TTC549 (cell line): ENCODE data around the gene PCSK6.

Experiments used
- FAIRE-seq: peaks from 2 replicates; lab custom pipeline; 2012; peaks lifted over from hg19 to GRCh38; lab: Jason Lieb, UNC

Gene PCSK6

DNA sequence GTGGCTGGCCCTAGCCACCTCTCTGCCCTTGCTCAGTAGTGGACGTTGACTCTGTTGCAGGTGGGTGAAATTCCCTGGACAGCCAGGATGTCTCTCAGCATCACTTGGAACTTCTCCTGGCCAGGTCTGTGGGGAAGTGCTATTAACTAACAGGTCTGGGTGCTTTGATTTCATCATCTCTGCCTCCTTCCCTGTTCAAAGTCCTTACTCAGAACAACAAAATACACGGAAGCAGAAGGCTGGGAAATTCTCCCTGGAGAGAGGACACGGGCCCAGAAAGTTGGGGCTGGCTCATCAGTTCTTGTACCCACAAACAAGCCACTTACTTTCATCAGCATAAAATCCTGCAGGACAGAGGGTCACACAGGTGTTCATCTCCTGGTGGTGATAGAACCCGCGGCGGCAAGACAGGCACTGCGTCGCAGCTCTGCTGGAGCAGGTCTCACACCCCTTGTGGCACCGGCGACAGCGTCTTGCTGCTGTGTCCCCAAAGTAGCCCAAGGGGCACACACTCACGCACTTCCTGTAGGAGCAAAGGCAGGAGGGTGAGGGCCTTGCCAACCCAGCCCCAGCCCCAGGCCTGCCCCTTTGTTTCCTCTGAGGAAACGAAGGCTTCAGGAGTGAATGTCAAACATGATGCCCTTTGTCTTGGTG, 164.9 kb downstream of the PCSK6 start:
- no peak for FAIRE-seq

DNA sequence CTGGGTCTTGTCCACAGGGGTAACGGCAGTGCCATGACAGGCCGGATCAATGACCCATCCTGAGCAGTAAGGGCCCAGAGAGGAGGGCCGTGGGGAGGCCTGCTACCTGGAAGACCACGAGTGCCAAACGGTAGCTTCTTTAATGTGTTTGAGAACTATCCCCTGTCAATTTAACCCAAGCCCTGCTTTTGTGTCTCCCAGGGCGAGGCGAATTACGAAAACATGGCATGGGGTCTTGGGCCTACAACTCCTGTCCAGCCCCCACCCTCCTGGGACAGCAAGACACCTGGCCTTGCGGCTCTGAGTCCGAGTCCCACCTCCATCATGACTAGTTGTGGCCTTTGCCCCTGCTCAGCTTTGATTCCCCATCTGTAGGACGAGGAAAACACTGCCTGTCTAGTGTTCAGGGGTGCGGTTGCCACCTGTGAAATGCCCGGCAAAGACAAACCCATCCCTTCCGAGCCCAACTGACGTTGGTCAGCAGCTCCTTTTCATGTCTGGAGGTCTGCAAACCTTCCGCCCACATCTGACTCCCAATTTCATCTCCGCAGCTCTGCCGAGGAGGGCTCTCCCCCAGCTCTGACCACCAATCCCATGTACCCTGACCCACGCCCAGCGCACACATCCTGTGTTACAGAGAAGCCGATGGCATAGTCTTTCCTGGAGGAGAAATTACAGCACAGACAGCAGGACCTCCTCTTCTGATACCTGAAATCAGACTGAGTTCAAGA, 165.5 kb downstream of the PCSK6 start:
- no peak for FAIRE-seq

DNA sequence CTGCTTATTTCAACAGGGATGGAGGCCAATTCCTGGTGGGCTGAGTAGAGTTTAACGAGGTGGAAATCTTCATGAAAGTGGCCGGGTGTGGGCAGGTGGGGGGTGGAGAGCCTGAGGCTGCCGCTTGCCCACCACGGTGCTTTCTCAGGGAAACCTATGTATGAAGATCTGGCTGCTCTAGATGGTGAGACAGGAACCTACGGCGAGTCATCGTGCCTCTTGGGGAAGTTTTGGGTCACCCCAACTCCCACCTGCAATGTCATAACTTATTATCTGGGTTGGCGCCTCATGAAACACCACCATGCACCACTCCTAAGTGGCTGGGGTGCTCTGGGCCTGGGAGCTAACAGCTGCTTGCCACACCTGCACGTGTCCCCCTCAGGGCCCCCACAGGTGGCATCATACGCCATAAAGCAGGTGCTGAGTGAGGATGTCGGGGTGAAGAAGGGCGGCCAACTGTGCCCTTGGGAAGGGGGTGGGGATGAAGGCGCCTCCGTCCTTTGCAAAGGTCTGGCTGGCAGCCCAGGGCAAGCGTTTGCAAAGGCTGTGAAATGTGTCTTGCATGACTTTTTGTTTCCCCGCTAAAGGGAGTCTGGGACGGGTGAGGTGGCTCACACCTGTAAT, 166.5 kb downstream of the PCSK6 start:
- FAIRE-seq = no peak

DNA sequence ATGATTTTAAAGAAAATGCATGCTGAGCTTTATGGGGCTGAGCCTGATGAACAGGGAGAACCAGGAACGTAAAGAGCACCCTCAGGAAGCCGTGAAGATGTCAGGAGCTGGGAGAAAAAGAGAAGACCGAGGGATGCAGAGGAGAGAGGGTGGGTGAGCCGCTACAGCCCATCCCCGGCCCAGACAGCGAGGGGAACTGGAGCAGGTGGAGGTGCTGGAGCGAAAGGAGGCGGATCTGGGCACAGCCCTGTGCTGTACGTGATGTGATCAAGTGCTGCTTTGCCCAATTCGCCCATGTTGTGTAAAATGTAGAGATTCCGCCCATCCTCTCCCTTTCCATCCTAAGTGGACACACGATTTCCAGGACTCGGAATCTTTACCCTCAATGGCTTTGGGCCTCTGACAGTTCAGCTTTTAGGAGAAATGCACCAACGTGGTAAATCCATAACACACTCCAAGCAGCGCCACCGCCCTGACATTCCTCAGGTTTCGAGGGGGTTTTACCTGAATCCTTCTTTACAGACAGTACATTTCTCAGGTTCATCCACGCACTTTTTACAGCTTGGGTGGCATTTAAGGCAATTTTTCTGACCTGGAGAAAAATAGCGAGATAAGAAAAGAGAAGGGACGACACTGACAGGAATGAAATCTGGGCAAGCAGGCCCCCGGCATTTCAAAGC, 167.4 kb downstream of the PCSK6 start:
- FAIRE-seq = no peak

DNA sequence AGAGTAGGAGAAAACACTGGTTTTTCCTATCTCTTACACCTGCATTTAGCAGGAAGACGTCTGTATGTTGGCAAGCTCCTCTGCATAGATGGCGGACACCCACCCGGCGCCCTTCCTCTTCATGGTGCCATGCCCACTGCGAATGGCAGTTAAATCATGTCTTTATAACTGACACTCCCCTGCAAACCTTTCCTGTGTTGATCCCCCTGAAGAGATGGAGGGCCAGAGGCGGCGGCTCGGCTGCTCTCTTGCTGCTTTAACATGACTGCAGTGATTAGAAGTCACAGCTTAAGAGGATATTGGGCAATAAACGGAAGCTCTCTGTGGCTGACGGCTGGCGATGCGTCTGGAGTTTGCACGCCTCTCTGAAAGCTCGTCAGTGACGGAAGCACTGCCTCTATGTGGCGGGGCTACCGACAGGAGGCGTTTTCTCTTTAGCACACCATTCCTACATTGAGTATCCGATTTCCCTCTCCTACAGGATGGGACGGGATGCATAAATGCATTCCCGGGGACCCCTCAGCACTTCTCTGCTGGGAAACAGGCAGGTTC, 168.9 kb downstream of the PCSK6 start:
- FAIRE-seq = no peak

DNA sequence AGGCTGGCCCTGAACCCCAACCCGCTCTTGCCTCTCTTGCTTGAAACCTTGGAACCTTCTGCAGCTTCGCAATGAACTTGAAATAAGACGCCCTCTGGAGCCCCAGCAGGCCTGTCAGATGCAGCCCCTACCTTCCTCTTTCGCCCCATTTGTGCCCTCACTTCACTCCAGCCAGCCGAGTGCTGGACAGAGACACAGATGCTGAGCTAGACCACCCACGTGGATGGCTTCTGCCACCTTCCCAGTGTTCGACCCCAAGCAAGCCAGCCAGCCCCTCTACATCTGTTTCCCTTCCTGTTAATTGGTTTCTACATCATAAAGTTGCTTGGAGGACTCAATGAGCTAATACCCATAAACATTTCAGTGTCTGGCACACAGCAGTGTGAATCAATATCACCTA, 170.7 kb downstream of the PCSK6 start:
- FAIRE-seq = no peak

DNA sequence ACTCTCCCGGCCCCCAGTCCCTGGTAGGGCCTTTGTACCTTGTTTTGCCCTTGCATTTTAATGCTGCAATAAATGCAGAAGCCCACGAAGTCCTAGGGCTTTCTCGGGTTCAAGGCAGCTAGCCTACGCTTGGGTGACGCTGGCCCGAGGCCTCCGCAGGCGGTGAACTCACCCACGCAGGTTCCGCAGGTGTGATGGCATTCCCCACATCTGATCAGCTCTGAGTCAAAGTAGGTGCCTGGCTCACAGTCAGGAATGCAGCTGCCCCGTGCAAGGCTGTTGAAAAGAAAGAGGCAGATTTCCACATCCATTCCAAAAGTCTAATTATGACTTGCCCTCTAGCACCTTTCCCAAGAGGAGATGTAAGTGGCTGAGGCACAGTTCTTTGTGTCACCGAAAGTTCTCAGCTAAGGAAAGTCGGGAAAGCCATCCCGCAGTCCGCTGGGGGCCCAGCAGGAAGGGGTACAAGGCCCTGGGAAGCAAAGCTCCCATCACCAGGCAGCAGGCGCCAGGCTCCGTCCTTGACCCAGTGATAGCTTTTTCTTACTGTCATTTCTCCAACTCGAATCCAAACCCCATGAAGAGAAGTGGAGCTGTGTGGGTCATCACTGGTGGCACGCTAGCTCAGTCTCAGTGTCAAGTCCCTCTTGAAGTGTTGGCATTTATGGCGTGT, 171.2 kb downstream of the PCSK6 start:
- FAIRE-seq = no peak

DNA sequence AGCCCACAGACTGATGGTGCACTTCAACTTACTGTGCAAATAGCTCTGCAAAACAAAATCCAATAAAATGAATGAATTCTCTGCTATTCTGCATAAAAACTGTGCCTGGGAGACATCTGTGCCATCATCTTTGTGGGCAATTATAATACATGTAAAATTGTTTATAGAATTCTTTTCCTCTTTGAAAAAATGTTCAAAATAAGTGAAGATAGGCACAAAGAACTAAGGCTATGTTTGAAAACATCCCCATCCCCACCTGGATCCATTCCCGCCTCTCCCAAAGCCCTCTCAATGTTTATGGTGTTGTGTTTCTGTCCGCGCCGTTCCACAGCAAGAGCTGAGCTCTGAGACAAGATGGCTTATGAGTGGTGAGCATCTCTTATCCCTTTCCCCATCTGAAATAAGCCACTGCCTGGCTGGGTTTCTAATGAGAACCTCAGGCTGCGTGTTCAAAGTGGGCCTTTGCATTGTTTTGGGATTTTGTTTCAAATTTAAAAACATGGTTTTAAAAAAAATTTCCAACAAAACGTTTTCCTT, 172.1 kb downstream of the PCSK6 start:
- FAIRE-seq = no peak

DNA sequence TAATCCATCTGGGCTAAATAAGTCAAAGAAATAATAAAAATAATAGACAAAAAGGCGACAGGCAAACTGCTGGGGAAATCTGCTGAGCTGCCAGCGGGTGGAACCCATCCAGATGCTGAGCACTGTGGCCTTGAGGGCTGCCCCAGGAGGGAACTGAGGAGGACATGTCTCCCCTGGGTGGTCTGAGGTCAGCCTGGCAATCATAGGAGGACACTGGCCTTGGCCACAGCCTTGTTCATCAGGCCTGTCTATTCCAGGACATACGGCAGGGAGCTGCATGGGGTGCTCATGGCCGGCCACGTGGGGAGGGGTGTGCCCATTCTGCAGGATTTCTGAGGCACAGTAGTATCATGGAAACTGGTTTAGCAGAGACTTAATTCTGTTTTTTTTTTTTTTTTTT, 173.0 kb downstream of the PCSK6 start:
- no peak for FAIRE-seq

DNA sequence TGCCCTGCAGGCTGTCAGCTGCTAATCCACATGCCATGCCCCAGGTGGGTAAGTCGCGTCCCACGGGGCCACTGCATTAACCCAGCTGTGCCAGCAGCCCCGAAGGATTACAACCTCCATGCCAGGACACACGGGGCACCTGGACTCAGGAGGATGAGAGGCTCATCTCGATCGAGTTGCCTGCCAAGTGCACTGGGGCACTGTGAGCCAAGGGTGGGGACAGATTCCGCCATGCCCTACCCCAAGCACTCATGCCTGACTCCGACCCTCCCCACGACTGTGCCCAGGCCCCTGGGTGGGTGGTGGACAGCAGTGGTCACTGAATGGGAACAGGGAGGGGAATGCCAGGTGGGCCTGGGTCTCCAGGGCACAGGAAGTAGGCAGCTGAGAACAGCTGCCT, 173.8 kb downstream of the PCSK6 start:
- no peak for FAIRE-seq

DNA sequence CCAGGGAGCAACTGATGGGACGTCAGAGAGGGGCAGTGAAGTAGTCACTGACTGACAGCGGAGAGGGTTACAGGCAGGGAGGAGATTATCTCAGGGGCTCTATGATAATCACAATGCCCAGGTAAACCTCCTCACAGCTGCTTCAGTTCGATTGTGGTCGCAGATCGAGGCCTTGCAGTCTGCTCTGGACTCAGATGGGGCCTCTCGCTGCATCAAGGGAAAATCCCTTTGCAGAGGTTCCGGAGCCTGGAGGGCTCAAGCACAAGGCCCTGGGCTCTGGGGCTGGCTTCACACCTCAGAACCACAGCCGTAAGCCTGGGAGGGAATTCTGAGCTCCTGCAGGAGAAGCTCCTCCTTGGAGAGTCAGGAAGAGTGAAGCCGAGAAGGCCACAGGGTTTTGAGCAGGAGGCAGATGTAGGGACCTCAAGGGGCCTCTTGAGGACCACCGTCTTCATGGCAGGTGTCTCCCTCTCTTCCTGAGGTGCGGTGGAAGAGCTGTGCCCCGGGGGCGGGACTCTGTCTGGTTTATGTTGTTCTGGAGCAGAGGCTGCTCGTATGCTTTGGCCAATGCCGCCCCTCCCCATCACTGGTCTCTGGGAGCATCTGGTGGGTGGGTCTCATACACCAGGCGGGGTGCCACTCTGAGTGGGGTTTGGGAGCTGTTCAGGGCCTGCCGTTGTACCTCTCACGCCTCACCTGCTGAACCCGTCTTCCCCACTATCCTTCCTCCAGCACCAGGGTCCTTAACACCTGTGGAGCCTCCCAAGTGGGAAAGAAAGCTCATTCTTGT, 175.0 kb downstream of the PCSK6 start:
- FAIRE-seq = no peak

DNA sequence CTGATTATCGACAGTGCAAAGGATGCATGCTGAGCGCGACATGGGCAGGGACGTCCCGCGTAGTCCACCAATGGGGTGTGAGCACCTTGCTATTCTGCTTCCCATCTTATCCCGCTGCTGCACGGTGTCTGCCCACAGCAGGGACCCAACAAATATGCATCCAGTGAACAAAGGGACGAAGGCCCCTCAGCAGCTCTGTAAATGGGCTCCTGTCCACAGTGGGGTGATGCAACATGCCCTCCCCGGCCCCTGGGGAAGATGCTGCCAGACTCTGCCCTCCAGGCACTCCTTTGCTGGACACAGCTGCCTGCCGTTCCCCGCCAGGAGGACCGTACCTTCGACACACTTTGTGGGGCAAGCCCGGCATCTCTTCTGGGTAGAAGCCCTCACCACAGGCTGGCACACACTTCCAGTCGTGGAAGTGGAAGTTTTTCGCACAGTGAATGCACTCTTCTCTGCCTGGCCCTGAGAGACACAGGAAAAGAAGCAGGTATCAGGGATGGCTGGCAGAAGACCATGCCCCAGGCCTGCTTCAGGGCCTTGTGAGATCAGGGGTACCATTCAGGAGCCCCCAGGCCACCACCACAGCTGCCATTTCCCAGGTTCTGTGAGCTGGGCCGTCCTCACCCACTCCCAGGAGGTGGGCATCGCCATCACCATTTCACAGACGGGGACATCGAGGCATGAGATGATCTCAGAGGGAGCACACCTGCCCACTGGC, 176.3 kb downstream of the PCSK6 start:
- no peak for FAIRE-seq

DNA sequence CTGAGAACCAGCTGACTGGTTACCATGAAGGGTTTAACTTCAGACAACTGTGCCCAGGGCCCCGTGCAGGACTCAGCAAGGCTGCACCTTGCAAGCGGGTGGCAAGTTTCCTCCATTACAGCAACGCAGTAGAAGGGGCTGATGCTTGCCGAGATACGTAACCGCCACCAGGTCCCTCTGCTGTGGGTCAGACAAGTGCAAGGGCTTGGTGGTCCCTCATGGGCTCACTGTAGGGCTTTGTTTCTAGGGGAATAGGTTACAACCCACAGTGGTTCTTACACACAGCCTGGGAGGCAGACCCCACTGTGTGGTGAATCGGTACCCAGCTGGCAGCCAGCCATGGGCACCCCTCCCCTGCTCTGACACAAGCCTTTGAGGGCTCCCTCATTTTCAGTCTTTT, 179.0 kb downstream of the PCSK6 start:
- FAIRE-seq = no peak

DNA sequence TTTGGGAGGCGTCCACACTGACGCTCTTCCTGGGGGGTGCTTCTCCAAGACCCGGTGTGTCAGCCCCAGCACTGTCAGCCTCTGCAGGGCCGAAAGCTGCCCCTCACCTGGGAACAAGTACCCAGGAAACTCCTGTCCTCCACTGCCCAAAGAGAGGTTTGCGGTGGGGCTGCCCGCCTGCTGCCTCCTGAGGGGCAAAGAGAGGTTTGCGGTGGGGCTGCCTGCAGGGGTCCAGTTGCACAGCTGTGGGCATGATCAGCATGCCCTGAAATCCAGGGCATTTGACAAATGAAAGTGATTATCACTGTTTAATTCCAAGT, 179.4 kb downstream of the PCSK6 start:
- no peak for FAIRE-seq

DNA sequence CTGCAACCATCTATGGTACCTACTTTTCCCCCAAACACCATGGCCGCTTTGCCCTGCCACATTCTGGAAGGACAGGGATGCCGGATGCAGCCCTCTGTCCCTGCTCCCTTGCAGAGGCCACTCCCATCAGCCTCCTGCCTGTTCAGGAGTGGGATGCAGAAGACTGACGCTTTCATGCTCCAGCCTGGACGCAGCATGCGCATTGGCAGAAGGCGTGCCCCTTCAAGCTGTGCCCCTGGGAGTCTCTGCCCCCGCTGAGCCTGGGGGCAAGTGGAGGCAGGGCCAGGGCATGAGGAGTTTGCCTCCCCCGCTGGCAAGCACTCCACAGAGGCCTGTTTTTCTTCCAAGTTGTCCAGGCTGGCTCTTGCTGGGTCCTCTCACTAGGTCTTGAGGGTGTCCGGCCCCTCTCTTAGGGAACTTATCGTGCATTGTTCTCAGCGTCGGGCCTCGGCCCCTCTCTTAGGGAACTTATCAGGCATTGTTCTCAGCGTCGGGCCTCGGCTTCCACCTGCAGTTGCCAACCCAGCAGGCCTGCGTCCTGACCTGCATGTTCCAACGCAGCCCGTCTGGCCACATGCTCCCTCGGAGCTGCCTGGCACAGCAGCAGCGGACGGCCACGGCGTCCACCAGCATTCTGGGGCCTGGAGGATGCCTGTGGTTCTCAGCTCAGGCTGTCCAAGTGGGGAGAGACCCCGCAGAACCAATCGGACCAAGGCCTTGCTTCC, 179.9 kb downstream of the PCSK6 start:
- no peak for FAIRE-seq

DNA sequence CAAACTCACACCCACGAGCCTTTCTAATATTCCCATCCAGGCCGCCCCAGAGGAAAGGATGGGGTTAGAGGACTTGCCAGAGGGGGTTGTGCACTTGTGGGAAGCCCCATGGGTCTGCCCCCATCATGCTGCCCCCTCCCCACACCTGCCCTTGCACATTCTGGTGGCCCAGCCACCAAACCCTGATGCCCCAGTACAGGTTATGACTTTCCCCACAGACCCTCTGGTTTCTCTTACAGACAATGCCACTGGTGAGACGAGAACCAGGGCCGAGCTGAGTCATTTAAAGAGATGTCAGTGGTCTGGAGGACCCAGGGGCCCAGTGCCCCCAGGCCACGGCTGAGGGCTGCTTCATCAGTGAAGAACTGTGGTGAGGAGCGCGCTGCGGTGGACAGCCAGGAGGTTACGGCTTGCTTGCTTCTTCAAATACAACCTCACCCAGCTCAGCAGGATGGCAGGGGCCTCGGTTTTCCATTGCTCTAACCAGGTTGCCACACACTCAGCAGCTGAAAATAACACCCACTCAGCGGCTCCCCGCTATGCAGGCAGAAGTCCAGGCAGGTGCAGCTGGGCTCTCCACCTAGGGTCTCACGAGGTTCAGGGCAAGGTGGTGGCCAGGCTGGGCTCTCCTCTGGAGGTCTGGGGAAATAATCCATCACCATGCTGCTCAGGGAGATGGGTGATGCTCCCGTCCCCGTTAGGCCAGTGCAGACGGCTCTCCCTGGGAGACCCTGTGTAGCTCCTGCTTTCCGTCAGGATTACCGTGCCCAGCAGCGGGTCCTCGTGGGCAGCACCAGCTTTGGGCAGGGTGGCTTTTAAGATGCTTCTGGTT, 180.7 kb downstream of the PCSK6 start:
- FAIRE-seq = no peak

DNA sequence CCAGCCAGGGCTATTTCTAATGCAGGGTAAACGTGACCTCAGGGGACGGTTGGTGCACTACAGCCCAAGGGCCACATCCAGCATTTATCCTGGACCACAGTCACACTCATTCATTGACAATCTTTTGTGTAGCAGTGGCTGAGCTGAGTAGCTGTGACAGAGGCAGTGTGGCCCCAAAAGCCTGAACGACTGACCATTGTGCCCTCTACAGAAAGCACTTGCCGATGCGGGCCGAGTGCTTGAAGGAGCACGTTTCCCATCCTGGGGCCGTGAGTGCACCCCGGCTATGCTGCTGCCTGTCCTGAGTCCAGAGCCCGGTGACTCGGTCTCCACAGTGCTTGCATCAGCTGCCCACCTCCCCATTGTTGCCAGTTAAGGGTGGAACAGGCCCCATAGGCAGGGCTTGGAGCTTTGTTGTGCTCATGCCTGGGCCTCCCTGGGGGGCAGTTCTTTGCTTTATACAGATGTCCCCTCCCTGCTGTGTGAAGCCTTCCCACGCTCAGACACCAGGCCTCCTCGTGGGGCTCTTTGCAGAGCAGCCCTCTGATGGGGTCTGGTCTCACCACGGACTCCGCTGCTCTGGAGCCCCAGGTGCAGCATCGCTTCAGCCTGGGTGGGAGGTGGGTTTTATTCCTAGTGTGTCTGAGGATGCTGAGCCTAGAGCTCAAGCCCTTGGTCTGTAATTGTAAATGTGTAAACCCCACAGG, 181.5 kb downstream of the PCSK6 start:
- no peak for FAIRE-seq
